Kidney epithelial cell (primary cell): ENCODE results near the gene ANKS1A. TPM values are rescaled to one million over a fixed set of nuclear protein-coding genes. Genes with fewer than 3 reads are reported as not detected.

ENCODE experiments used
- DNase-seq: peaks from one replicate; pipeline ENCODE4 v3.0.0-alpha.2; 2010; ENCODE audit warnings: low read depth
- H3K27me3 ChIP-seq: 2 replicates; pipeline ENCODE4 v1.6.0; 2011; ENCODE audit warnings: low read length; ENCODE audit not compliant: control insufficient read depth, insufficient read depth
- H3K36me3 ChIP-seq: 2 replicates; pipeline ENCODE4 v1.5.1; 2011; ENCODE audit warnings: low read length; ENCODE audit not compliant: control insufficient read depth, insufficient read depth
- H3K4me3 ChIP-seq: 2 replicates; pipeline ENCODE4 v1.5.1; 2011; ENCODE audit warnings: low read depth, mild to moderate bottlenecking, control low read depth, low read length
- total RNA-seq: library from RNA; depleted of rRNA; stranded (reverse); fragments of >200 nt; gene quantifications from 2 replicates; pipeline ENCODE4 v1.2.3, GENCODE V29; 2015
- TF ChIP-seq, protein P1 (sequence below): IDR thresholded peaks from 2 replicates; pipeline ENCODE4 v1.5.1; 2011; ENCODE audit warnings: mild to moderate bottlenecking, moderate library complexity, low read length, control low read depth, inconsistent platforms; ENCODE audit not compliant: insufficient read depth, poor library complexity, severe bottlenecking

ANKS1A gene
- total RNA-seq, 1 donor from 2014 or later = 20.2 TPM

DNA sequence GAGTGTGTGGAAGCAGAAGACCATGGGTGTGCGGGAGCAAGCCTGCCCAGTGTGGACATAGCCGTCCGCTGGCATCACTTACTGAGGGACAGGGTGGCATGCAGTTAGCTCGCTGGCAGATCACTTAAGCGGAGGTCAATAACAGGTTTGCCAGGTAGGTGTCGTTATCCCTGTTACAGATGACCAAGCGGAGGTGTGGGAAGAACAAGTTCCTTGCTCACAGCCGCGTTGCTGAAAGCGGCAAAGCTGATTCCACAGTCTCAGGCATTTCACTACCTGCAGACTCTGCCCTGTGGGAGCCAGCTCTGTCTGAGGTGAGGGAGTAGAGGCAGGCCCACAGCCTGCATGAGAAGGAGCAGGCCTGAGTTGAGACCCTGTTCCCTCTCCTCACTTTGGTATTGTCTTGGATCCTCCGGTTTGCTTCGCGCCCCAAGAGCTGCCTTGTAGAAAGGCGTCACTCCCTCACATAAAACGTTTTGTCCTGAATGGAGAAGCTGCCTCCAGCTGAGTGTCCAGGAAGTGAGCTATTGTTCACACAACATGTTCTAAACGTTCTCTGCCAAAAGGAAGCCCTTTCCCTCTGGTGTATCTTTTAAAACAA, 155.2 kb downstream of the ANKS1A start:
- TF ChIP-seq, protein P1, sequence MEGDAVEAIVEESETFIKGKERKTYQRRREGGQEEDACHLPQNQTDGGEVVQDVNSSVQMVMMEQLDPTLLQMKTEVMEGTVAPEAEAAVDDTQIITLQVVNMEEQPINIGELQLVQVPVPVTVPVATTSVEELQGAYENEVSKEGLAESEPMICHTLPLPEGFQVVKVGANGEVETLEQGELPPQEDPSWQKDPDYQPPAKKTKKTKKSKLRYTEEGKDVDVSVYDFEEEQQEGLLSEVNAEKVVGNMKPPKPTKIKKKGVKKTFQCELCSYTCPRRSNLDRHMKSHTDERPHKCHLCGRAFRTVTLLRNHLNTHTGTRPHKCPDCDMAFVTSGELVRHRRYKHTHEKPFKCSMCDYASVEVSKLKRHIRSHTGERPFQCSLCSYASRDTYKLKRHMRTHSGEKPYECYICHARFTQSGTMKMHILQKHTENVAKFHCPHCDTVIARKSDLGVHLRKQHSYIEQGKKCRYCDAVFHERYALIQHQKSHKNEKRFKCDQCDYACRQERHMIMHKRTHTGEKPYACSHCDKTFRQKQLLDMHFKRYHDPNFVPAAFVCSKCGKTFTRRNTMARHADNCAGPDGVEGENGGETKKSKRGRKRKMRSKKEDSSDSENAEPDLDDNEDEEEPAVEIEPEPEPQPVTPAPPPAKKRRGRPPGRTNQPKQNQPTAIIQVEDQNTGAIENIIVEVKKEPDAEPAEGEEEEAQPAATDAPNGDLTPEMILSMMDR = no peak
- H3K27me3 ChIP-seq = no peaks in the 10 kb centered on the region
- no peak for DNase-seq
- H3K36me3 ChIP-seq = no peaks in the 10 kb centered on the region
- no peak overlapping the region for H3K4me3 ChIP-seq

DNA sequence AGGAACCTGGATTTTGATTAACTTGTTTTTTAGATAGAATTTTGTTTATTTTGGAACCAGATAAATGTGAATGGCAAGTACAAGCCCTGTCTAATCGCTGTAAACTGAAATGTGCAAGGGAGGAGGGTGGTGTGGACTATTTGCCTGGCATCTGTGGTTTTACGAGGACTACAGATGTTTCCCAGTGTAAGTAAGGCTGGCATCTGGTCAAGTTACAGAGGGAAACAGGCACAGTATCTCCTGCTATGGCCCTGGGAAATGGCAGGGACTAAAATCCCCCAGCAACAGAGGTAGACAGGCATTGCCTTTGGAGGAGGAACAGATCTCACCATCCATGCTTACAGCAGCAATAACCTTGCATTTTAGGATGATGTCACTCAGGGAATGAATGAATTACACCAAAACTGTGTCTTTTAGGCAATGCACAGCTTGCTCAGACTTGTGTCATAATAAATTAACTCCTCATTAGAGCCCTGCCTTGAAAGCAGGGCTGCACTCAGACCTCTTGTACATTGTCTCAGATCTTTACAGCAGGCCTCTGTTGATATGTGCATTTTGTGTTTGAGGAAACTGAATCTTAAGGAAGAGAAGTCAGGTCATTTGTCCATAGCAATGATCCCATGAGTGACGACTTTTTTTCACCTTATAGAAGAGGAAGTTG, 155.8 kb downstream of the ANKS1A start:
- TF ChIP-seq, protein P1 = no peak
- H3K27me3 ChIP-seq = no peaks in the 10 kb centered on the region
- DNase-seq = no peak
- H3K36me3 ChIP-seq = no peaks in the 10 kb centered on the region
- H3K4me3 ChIP-seq = no peak overlapping the region

DNA sequence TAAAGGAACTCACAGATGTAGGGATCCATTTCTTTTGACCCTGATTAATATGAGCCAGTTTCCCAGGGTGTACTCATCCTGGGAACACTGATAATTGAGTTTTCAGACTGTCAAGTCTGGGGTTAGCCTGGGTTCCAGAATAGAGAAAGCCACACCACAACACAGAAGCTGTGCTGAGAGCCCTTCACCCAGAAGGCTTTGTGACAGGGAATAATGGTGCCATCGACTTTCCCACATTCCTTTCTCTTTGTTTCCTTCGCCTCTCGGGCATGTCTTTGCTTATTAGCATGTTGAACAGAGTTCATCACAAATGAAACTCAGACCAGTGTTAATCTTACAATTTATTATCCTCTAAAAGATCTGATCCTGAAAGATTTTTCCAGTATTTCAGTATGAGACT, 157.0 kb downstream of the ANKS1A start:
- TF ChIP-seq, protein P1 = no peak
- H3K36me3 ChIP-seq = no peaks in the 10 kb centered on the region
- H3K27me3 ChIP-seq = no peaks in the 10 kb centered on the region
- DNase-seq = no peak
- no peak overlapping the region for H3K4me3 ChIP-seq

DNA sequence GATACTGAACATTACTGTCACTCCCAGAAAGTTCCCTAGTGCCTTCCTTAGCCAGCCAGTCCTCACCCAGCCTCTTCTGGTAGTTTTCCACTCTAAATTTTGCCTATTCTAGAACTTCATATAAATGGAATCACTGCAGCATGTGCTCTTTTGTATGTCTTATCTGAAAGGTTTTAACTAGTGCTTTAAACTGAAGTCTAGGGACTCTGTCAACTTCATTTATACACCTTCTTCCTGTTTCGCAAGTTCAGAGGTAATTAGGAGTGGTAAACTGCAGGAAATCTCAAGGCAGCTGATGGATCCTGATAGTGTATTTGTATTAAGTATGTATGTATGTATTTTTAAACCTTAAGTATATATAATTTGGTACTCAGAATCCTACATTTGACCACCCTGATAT, 157.8 kb downstream of the ANKS1A start:
- TF ChIP-seq, protein P1 = no peak
- no peaks in the 10 kb centered on the region for H3K36me3 ChIP-seq
- no peaks in the 10 kb centered on the region for H3K27me3 ChIP-seq
- no peak overlapping the region for H3K4me3 ChIP-seq
- DNase-seq = no peak

DNA sequence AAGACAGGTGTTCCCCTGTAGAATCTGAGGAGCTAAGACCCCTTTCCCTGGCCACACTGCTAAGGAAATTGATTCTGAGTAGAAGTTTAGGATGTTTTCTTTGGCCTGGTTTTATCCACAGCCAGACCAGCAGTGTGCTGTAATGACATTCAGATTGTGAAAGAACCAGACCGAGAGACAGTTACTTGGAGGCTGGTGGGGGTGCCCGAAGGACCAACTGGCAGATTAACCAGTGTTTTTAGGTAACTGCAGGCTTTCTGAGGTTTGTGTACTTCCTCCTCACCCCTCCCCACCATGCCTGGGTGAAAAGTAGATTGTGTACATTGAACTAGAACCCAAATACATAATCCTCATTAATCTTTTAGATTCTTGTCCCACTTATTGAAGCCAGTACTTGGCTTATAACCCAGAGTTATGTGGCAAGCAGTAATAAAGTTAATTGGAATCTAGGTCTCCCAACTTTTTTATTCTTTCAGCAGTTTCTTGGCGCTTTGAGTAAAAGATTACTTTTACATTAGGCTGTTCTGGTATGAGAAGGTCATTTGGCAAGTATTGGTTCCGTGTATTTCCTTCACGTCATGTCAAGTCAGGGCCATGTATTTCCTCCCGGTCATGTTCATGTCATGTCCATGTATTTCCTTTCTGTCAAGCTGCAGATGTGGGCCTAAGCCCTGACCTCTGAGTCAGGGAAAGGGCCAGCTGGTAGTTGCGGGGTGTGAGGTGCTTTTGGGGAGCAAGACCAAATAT, 158.4 kb downstream of the ANKS1A start:
- TF ChIP-seq, protein P1 = no peak
- H3K27me3 ChIP-seq = no peaks in the 10 kb centered on the region
- no peaks in the 10 kb centered on the region for H3K36me3 ChIP-seq
- no peak overlapping the region for H3K4me3 ChIP-seq
- no peak for DNase-seq
